GM19239 (cell line): Measurements from ENCODE around the gene IQGAP1.
A peak's percentile ranks its signal among the peaks of the same experiment; 100 is the strongest.
"Not testable (repeated sequence)": the region's sequence is repeated elsewhere in the genome, so short reads cannot be mapped to it uniquely, and the experiment has no call there.

Experiments used
- DNase-seq: peaks from one replicate; pipeline ENCODE4 v3.0.0; 2011; ENCODE audit warnings: low spot score; ENCODE audit not compliant: insufficient read length
- FAIRE-seq: peaks from 2 replicates; lab custom pipeline; 2011; peaks lifted over from hg19 to GRCh38; lab: Jason Lieb, UNC

Gene IQGAP1

DNA sequence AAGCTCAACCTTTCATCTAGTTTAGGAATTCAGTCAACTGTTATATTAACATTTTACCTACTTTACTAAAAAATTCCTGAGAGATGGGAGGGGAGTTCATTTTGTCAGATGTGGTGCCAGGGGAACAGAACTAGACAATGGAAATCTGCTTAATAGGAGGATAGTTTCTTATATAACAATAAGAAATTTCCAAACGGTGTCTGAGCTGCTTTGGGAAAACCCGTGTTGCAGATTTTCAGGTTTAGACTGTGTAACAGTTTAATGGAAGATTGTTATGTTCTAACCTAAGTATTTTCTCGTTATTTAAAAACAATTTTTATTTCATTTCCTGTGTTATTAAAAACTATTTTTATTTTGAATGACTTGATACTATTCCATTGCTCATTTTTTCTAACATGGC, 19.3 kb downstream of the IQGAP1 start:
- FAIRE-seq (no peak), DNase-seq (no peak)

DNA sequence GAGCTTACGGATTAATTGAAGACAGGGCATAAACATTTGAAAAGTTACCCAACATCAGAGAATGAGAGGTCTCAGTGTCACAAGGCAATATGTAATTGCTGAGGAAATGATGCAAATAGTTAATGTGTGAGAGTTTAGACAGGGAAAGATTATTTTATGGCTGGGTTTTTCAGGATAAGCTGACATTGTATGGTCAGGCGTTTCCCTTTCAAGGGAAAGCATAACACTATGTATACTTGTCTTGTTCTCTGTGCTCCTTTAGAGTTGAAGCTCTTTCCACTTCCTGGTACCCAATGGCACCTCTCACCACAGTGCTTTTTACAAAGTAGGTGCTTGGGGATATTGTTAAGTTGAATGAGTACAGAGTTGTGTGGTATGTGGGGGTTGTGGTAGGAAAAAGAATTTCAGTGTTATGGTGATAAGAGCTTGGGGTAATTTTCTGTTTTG, 19.9 kb downstream of the IQGAP1 start:
- FAIRE-seq (peak; percentile 62), DNase-seq (no peak)

DNA sequence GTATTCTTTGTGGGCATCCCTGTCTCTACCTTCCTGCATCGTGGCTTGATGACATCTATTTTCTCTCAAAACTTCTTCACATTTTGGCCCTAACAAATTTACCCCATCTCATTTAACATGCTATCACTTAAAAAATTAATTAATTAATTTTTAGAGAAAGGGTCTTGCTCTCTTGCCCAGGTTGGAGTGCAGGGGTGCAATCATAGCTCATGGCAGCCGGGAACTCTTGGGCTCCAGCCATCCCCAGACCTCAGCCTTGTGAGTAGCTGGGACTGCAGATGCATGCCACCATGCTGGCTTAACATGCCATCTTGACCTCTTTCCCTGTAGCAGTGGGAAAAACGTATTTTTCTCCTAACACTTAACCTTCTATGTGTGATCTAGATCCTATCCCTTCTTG, 20.6 kb downstream of the IQGAP1 start:
- no peak for DNase-seq
- FAIRE-seq, result no peak

DNA sequence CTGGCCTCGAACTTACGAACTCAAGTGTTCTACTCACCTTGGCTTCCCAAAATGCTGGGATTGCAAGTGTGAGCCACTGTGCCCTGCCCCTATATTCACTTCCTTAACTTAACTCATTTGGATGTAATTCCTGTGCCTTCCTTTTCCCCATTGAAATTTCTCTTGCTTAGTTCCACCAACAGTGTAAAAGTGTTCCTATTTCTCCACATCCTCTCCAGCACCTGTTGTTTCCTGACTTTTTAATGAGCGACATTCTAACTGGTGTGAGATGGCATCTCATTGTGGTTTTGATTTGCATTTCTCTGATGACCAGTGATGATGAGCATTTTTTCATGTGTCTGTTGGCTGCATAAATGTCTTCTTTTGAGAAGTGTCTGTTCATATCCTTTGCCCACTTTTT, 21.5 kb downstream of the IQGAP1 start:
- FAIRE-seq, DNase-seq: not testable (repeated sequence)

DNA sequence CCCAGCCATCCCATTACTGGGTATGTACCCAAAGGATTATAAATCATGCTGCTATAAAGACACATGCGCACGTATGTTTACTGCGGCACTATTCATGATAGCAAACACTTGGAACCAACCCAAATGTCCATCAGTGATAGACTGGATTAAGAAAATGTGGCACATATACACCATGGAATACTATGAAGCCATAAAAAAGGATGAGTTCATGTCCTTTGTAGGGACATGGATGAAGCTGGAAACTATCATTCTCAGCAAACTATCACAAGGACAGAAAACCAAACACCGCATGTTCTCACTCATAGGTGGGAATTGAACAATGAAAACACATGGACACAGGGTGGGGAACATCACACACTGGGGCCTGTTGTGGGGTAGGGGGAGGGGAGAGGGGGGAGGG, 22.3 kb downstream of the IQGAP1 start:
- not testable (repeated sequence) for FAIRE-seq, DNase-seq

DNA sequence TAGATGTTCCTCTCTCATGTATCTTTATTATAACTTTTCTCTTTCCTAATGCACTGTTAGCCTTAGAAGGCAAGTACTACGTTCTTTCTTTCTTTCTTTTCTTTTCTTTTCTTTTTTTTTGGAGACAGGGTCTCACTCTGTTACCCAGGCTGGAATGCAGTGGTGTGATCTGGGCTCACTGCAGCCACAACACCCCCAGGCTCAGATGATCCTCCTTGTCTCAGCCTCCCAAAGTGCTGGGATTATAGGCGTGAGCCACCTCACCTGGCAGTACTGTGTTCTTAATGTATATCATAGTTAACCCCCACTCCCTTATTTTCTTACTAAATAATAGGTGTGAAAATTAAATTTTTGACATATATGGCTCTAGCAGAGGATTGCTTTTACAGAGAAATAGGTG, 23.1 kb downstream of the IQGAP1 start:
- FAIRE-seq (no peak), DNase-seq (no peak)

DNA sequence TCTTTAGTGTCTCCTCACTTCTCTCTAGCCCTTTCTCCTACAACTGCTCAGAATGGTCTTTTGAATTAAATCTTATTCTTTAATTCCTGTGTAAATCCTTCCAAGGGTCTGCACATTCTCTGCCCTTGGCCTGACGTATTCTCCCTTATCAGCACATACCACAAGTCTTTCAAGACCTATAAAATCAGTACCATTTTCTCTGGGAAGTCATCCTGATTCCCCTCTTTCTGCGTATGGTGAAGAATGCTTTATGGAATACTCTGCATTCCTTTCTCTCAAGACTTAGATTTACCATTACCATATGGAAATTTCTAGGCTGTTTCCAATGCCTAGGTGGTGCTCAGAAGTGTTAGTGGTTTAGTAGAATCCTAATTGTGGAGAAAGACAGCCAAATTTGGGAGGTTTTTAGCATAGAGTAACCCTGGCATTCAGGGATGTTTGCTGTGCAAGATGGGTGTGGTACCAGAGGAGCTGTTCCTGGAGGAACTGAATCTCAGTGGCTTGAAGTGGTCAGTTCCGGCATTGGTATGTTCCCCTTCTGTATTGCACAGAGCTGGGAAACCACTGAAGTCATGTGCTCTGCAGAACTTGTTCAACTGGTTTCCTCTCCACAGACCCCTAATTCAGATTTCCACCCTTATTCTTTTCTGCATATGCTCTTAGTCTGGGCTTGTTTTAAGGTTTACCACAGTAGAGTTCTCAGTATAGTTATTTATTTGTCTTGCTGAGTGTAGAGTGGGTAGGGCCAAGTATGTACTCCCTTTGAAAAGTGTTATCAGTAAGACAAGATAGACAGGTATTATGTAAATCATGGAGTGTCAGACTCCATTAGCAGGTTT, 24.5 kb downstream of the IQGAP1 start:
- DNase-seq, result no peak
- FAIRE-seq, result peak; percentile 77

DNA sequence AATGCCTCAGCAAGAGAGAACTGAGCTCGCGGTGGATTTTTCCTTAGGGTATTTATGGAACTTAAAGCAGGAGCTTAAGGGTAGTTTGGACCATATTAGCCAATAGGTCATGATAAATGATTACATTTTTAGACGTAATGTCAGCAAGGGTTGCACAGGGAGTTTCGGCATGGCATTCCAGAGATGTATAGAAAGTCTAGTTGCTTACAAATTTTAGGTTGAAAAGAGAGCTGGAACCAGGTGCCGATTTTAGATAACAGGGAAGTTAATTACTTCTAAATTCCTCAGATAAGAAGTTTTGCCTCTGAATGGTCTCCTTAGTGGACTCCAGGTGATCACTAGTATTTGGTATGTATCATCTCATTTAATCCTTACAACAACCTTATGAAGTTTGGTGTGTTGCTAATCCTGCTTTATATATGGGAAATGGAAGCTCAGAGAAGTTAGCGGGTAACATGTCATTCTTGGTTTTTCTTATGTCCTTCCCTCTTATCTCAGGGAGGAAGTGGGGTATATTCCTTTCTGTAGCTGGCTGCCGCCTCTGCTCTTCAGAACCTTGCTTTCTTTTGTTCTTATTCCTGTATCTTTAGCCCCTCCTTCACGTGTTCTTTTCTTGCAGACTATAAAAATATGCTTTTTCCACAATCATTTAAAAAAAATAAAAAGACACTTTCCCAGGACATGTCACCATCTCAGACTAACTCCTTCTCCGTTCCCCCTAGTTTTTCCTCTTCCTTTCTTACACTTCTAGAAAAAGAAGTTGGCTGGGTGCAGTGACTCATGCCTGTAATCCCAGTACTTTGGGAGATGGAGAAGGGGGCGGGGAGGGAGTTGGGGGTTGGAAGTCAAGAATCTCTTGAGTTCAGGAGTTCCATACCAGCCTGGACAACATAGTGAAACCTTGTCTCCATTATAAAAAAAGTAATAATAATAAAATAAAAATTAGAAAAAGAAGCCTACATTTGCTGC, 25.7 kb downstream of the IQGAP1 start:
- FAIRE-seq (no peak), DNase-seq (no peak)

DNA sequence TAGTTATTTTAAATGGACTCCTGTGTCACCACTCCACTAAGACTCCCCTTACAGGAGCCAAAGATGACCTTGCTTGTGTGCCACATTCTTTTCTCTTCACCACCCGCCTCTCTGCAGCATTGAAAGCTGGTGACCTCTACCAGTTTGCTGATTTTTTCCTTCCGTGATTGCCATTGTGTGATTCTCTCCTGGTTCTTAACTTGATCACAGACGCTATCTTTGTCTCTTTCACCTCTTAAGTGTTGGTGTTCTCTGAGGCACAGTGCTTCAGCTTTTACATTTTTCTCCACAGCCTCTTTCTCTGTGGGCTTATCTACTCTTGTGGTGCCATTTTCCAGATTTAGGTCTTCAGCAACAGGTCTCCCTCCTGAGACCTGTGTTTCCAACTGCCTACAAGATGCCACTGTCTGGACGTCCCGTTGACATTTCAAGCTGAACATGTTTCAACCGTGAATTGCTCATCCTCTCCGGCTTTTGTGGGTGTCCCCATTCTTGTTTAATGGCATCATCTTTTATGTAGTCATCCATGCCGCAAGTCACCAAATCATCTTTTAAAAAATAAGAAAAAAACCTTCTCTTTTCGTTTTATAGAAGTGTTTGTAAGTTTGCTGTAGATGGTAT, 26.5 kb downstream of the IQGAP1 start:
- no peak for FAIRE-seq
- no peak for DNase-seq

DNA sequence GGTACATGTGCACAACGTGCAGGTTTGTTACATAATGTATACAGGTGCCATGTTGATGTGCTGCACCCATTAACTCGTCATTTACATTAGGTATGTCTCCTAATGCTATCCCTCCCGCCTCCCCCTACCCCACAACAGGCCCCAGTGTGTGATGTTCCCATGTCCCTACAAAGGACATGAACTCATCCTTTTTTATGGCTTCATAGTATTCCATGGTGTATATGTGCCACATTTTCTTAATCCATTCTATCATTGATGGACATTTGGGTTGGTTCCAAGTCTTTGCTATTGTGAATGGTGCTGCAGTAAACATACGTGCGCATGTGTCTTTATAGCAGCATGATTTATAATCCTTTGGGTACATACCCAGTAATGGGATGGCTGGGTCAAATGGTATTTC, 28.0 kb downstream of the IQGAP1 start:
- DNase-seq, FAIRE-seq: not testable (repeated sequence)

DNA sequence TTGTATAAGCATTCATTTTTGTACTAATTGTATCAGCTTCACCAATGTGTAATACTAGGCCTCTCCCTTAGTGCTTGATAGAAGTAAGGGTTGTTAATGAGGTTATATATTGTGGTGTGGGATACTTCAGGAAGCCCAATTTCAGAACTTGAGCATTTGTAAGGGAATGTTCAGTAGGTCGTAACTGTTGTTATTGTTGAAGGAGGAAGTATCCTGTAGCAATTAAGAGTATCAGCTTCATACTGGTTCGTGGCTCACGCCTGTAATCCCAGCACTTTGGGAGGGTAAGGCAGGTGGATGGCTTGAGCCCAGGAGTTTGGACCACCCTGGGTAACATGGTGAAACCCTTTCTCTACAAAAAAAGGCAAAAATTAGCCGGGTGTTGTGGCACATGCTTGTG, 30.6 kb downstream of the IQGAP1 start:
- no peak for FAIRE-seq

DNA sequence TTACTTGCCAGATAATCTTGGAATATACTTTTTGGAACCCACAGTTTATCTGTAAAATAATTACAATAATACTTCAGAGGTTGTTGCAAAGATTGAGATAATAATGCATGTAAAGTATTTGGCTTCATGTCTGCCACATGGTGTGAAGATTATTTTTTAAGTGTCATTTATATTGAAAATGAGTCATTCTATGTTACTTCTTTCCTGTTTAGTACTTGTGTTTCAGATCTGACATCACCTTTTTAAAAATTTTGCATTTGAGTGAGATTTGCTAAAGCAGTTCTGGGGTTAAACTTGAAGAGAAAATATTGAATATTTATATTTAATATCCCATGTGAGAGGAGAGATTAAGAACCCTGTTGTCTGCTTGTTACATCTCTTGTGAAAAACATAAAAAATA, 31.2 kb downstream of the IQGAP1 start:
- FAIRE-seq, result no peak
- DNase-seq, result no peak

More for the DNA sequence above, 30.6 kb downstream of the IQGAP1 start:
- DNase-seq, result no peak

DNA sequence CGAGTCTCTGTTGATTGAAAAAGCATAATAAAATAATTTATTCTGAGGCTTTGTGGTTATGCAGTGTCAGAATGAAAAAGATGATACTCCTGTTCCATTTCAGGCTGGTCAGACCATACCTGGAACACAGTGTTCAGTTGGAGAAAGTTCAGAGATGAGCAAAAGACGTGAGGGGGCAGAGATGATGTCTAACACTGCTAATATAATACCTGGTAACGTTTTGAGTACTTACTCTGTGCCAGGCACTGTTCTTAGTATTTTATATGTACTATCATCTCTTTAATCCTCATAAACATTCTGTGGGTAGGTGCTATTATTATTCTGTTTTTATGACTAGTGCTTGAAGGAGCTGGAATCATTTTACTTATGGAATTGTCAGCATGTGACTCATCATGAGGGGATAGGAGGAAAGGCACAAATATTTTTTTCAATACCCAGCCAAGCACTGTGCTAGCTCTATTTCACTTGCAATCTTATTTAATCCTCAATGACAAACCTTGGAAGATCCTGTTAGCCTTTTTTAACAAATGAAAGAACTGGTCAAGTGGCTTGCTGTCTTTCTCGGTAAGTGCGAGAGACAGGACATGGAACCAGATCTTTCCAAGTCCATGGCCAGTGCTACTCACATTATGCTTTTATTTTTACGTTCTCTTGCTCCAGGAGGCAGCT, 31.8 kb downstream of the IQGAP1 start:
- DNase-seq, result no peak
- FAIRE-seq, result no peak

DNA sequence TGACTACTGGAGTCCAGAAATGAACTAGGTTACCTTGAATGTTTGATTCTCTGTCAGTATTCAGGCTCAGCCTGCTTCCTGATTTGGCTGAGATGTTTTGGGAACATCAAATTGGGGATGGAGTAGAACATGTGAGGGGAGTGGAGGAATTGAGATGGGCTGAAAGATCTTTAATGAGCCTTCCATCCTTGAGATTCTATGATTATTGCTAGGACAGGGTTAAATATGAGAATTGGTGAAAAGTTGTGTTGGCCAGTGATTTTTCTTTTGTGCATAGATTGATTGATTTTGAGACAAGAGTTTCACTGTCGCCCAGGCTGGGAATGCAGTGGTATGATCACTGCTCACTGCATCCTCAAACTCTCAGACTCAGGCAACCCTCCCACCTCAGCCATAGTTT, 32.4 kb downstream of the IQGAP1 start:
- no peak for FAIRE-seq
- no peak for DNase-seq

DNA sequence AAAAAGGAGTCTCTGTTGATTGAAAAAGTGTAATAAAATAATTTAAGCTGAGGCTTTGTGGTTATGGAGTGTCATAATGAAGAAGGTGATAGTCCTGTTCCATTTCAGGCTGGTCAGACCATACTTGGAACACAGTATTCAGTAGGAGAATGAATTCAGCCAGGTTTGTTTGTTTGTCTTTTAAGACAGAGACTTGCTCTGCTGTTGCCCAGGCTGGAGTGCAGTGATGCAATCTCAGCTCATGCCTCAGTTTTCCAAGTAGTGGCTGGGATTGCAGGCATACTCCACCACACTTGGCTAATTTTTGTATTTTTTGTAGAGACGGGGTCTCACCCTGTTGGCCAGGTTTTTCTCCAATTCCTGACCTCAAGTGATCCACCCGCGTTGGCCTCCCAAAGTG, 33.5 kb downstream of the IQGAP1 start:
- DNase-seq, result no peak
- FAIRE-seq, result no peak

DNA sequence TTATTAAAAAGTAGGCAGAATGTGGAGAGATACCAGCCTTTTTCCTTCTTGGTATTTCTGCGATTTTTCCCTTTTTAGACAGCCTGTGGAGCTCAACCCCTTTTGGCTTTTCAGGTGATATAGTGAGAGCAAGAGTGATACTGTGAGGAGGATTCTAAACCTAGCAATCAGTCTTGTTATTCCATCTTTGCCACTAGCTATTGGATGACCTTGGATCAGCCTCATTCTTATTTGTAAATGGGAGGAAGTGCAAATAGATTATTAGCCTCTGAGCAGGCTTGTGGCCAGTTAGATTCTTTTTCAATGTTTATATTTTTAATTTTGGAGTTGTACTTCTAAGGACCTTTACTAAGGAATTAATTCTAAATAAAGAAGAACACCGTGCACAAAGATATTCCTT, 34.0 kb downstream of the IQGAP1 start:
- DNase-seq, result no peak
- no peak for FAIRE-seq

DNA sequence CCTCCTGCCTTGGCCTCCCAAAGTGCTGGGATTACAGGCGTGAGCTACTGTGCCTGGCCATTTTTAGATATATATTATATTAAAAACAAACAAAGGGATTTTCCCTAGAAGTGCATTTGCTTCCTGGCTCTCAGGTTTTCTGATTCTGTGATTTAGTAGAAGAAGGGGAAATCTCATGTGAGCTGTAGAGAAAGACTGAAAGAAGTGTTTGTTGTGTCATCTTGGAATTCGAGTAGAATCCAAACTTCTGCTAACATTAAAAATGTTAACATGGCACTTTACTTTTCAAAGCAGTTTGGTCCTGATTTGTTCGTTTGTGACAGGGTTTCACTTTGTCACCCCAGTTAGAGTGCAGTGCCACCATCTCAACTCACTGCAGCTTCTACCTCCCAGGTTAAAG, 34.9 kb downstream of the IQGAP1 start:
- no peak for FAIRE-seq

DNA sequence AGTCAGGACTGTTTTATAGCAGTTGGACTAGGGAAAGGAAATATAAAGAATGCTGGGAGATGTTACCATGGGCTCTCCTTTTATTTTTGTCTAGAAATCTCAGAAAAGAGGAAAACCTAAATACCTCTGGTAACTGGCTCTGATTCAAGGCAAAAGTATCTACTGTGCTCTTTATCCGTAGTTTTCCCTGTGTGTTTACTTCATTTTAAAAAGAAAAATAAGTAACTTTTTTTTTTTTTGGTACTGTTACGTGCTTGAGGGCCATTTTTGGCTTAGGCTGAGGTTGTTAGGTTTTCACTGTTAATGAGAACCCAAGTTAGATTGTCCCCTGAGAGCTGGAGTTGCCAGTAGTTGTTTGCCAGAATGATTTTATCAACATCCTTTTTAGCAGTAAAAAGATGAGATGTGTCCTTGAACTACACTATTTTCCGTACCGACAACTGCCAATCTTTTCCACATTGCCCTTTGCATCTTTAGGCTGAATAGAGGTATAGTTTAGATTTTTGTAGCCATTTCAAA, 35.8 kb downstream of the IQGAP1 start:
- FAIRE-seq, result no peak

More for the DNA sequence above, 34.9 kb downstream of the IQGAP1 start:
- no peak for DNase-seq

DNA sequence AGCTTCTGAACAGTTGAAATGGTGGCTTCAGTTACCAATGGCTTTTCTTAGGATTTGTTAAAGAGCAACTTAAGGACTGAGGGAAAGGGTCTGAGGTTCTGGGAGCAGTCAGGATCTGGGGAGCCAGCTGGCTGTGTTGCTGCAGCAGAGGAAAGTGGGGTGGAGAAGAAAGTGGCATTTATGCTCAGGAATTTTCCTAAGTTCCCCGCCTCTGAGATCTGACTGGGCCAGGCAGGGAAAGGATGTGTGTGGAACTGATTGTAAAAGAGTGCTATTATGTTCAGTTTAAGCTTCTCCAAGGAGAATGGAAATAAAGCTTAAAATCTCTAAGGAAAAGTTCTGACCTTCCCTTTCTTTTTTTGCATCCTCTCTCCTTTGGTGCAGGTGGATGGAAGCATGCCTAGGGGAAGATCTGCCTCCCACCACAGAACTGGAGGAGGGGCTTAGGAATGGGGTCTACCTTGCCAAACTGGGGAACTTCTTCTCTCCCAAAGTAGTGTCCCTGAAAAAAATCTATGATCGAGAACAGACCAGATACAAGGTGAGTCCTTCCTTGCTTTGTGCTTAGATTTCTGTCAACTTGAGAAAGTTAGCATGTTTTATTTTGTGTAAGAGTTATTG, 37.8 kb downstream of the IQGAP1 start:
- no peak for DNase-seq
- no peak for FAIRE-seq

More for the DNA sequence above, 35.8 kb downstream of the IQGAP1 start:
- DNase-seq, result no peak
